GM12865 (cell line): Measurements from ENCODE around the gene PRMT3.

ENCODE experiments used
- DNase-seq: peaks from one replicate; pipeline ENCODE4 v3.0.0; 2010; ENCODE audit warnings: low read depth
- H3K4me3 ChIP-seq: 2 replicates; pipeline ENCODE4 v1.5.1; 2011; ENCODE audit warnings: mild to moderate bottlenecking, low read depth, low read length, control low read depth
- CTCF ChIP-seq: IDR thresholded peaks from 2 replicates; pipeline ENCODE4 v1.5.1; 2011; ENCODE audit warnings: low read length, control low read depth, low read depth, inconsistent platforms; ENCODE audit not compliant: insufficient read depth; ENCODE audit errors: missing control alignments

Gene PRMT3

GRCh38 chr11:20453657-20454316 is 66.3 kb downstream of the PRMT3 start:
- TF ChIP-seq CTCF = no peak
- DNase-seq = no peak
- H3K4me3 ChIP-seq = no peak overlapping the region

GRCh38 chr11:20457001-20457799 is 69.7 kb downstream of the PRMT3 start:
- no peak overlapping the region for H3K4me3 ChIP-seq
- no peak for TF ChIP-seq CTCF
- DNase-seq = no peak

- no peak for DNase-seq
- no peak for TF ChIP-seq CTCF
- H3K4me3 ChIP-seq = no peak overlapping the region
Observed at GRCh38 chr11:20457934-20458680, 70.6 kb downstream of the PRMT3 start.

GRCh38 chr11:20458905-20459632 is 71.6 kb downstream of the PRMT3 start:
- no peak overlapping the region for H3K4me3 ChIP-seq
- DNase-seq = no peak
- TF ChIP-seq CTCF = no peak

- no peak for TF ChIP-seq CTCF
- DNase-seq = no peak
- no peak overlapping the region for H3K4me3 ChIP-seq
Observed at GRCh38 chr11:20459865-20460264, 72.3 kb downstream of the PRMT3 start.

GRCh38 chr11:20464518-20464917 is 77.0 kb downstream of the PRMT3 start:
- TF ChIP-seq CTCF = no peak
- no peak for DNase-seq
- no peak overlapping the region for H3K4me3 ChIP-seq
